HG02938 (cell line): ENCODE results near the gene HEPACAM.

Source experiments
- ATAC-seq: cut with Tn5 transposase; IDR thresholded peaks from one replicate; pipeline ENCODE4 v1.9.1; 2021; ENCODE audit warnings: mild to moderate bottlenecking, moderate library complexity; ENCODE audit not compliant: unreplicated experiment

HEPACAM gene

DNA sequence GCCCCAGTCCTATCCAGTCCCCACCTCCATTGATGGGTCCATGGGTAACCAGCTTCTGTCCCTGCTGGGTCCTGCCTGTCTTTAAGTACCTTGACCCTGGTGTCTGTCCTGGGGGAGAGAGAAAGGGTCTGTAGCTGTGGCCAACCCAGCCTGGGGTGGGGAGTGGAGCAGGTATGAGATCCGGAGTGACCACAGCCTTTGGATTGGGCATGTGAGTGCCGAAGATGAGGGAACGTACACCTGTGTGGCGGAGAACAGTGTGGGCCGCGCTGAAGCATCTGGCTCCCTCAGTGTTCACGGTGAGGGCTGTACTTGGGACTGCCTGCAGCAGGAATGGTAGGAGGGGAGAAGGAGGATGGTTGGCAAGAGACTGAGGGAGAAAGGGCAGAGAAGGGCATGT, 65.4 kb downstream of the HEPACAM start:
- no peak for ATAC-seq

GRCh38 chr11:124869856-124870387, 65.9 kb downstream of the HEPACAM start:
- ATAC-seq = no peak

DNA sequence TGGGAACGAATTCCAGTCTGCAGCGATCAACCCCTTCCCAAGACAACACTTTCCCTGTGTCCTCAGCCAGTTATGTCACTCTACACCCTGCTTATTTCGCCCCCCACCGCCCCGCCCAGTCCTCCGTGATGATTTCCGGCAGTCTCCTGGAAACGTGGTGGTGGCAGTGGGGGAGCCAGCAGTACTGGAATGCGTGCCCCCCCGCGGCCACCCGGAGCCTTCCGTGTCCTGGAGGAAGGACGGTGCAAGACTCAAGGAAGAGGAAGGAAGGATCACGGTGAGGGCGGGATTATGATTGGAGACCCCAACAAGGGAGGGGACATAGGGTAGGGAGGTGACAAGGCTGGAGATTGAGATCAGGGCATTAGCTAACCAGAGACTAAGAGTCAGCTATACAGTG, 66.5 kb downstream of the HEPACAM start:
- no peak for ATAC-seq
